Stimulated activated CD4-positive, alpha-beta T cell treated with anti-CD3 and anti-CD28 coated beads, Interleukin-15, amount 100 ng/mL, for 48 hours (primary cell): Measurements from ENCODE around the gene SYCP2.

ENCODE experiments used
- DNase-seq, 2 donors: peaks; one replicate each; pipeline ENCODE4 v3.0.0-alpha.2; 2020; ENCODE audit warnings: low read depth in 2 of 2

Gene SYCP2

GRCh38 chr20:59945175-59945574 is 11.7 kb upstream of the SYCP2 start:
- DNase-seq, result no peak

GRCh38 chr20:59944726-59945125 is 11.3 kb upstream of the SYCP2 start:
- DNase-seq, result no peak

- DNase-seq, result no peak
These were observed 8.8 kb upstream of the SYCP2 start for GRCh38 chr20:59942245-59942644.

GRCh38 chr20:59940956-59941294 is 7.5 kb upstream of the SYCP2 start:
- DNase-seq, result no peak

GRCh38 chr20:59940129-59940955 is 6.9 kb upstream of the SYCP2 start, which contains the start of the genes FAM217B and PPP1R3D:
Gene FAM217B (plus strand): TSS chr20:59940389. CDS start chr20:59943944, 3,555 bp downstream.
Gene PPP1R3D (minus strand): TSS chr20:59940305. CDS start chr20:59939931, 374 bp downstream.
- peak; percentile 80 to 85 for DNase-seq

- DNase-seq, result no peak
These were observed 6.4 kb upstream of the SYCP2 start for GRCh38 chr20:59939879-59940128.

- no peak for DNase-seq
These were observed 5.8 kb upstream of the SYCP2 start for GRCh38 chr20:59939052-59939878.

- DNase-seq, result no peak
These were observed 5.2 kb upstream of the SYCP2 start for GRCh38 chr20:59938696-59939051.

- DNase-seq, result no peak
These were observed 4.8 kb upstream of the SYCP2 start for GRCh38 chr20:59938221-59938620.

GRCh38 chr20:59937150-59937549 is 3.7 kb upstream of the SYCP2 start:
- DNase-seq, result no peak

GRCh38 chr20:59936409-59936808 is 3.0 kb upstream of the SYCP2 start:
- no peak for DNase-seq

GRCh38 chr20:59935457-59936185 is 2.2 kb upstream of the SYCP2 start:
- no peak for DNase-seq

- DNase-seq, result peak; percentile 53 to 66
These were observed 580 bp upstream of the SYCP2 start for GRCh38 chr20:59933849-59934585.

- DNase-seq, result no peak
These were observed 681 bp downstream of the SYCP2 start for GRCh38 chr20:59932616-59933295.

- DNase-seq, result no peak
These were observed 1.7 kb downstream of the SYCP2 start for GRCh38 chr20:59931511-59932312.

GRCh38 chr20:59925899-59926298 is 7.5 kb downstream of the SYCP2 start:
- no peak for DNase-seq

- DNase-seq, result no peak
These were observed 8.1 kb downstream of the SYCP2 start for GRCh38 chr20:59925359-59925758.

GRCh38 chr20:59923514-59923913 is 9.9 kb downstream of the SYCP2 start:
- DNase-seq, result no peak

GRCh38 chr20:59920944-59921343 is 12.5 kb downstream of the SYCP2 start:
- no peak for DNase-seq

- no peak for DNase-seq
These were observed 20.8 kb downstream of the SYCP2 start for GRCh38 chr20:59912609-59913008.
